AG09309 (cell line): ENCODE measurements around the gene TMPRSS11B.

Experiments
- DNase-seq: peaks from one replicate; pipeline ENCODE4 v3.0.0-alpha.2; 2010; ENCODE audit warnings: low read depth
- H3K4me3 ChIP-seq: 2 replicates; pipeline ENCODE4 v1.5.1; 2011; ENCODE audit warnings: mild to moderate bottlenecking, low read depth, low read length, moderate library complexity; ENCODE audit not compliant: control insufficient read depth
- CTCF ChIP-seq: IDR thresholded peaks from 2 replicates; pipeline ENCODE4 v1.5.1; 2011; ENCODE audit warnings: mild to moderate bottlenecking, low read depth, low read length, inconsistent platforms; ENCODE audit not compliant: insufficient read depth, control insufficient read depth; ENCODE audit errors: missing control alignments

Gene TMPRSS11B

GRCh38 chr4:68184923-68185322 is 60.6 kb downstream of the TMPRSS11B start:
- TF ChIP-seq CTCF = no peak
- H3K4me3 ChIP-seq = no peak overlapping the region
- DNase-seq = no peak

GRCh38 chr4:68183417-68183816 is 62.1 kb downstream of the TMPRSS11B start:
- H3K4me3 ChIP-seq = no peak overlapping the region
- TF ChIP-seq CTCF = no peak
- no peak for DNase-seq

GRCh38 chr4:68182382-68182820 is 63.1 kb downstream of the TMPRSS11B start:
- DNase-seq = no peak
- H3K4me3 ChIP-seq = no peak overlapping the region
- TF ChIP-seq CTCF = no peak

GRCh38 chr4:68180849-68181526 is 64.5 kb downstream of the TMPRSS11B start:
- no peak for DNase-seq
- H3K4me3 ChIP-seq = no peak overlapping the region
- no peak for TF ChIP-seq CTCF

GRCh38 chr4:68176904-68177303 is 68.6 kb downstream of the TMPRSS11B start:
- no peak overlapping the region for H3K4me3 ChIP-seq
- DNase-seq = no peak
- no peak for TF ChIP-seq CTCF
